HG02623 (cell line): Measurements from ENCODE around the gene TNP2.
A peak's percentile ranks its signal among the peaks of the same experiment; 100 is the strongest.

ENCODE experiments used
- ATAC-seq: cut with Tn5 transposase; IDR thresholded peaks from one replicate; pipeline ENCODE4 v1.9.1; 2021; ENCODE audit warnings: moderate library complexity; ENCODE audit not compliant: unreplicated experiment

The TNP2 gene

GRCh38 chr16:11240636-11241473 is 28.3 kb downstream of the TNP2 start:
- no peak for ATAC-seq

- no peak for ATAC-seq
Observed at GRCh38 chr16:11239644-11240632, 29.2 kb downstream of the TNP2 start.

GRCh38 chr16:11238272-11239202 is 30.6 kb downstream of the TNP2 start:
- ATAC-seq = no peak

- ATAC-seq = no peak
Observed at GRCh38 chr16:11236461-11237254, 32.5 kb downstream of the TNP2 start.

GRCh38 chr16:11235703-11235991 is 33.5 kb downstream of the TNP2 start:
- no peak for ATAC-seq

- no peak for ATAC-seq
Observed at GRCh38 chr16:11234884-11235702, 34.0 kb downstream of the TNP2 start.

DNA sequence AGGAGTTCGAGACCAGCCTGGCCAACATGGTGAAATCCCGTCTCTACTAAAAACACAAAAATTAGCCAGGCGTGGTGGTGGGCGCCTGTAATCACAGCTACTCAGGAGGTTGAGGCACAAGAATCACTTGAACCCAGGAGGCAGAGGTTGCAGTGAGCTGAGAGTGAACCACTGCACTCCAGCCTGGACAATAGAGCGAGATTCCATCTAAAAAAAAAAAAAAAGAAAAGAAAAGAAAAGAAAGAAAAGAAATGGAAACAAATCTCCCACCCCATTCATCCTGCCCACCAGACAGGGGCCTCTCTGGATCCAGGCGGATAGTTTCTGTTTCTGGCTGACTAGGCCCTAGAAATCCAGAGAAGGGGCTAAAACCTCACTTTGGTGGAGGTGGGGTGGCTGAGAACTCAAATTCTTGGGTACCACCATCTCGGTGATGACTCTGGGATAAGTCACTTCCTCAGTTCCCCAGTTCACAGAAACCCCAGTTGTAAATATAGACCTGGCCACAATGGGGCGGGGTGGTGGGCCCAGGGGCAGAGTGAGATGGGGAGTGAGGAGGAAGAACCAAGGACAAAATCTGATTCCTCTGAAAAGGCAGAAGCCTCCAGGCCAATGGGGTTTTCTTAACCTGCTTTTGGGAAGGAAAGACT is 35.3 kb downstream of the TNP2 start:
- ATAC-seq = no peak

- peak; percentile 53 for ATAC-seq
Observed at GRCh38 chr16:11232852-11233726, 36.0 kb downstream of the TNP2 start.

- no peak for ATAC-seq
Observed at GRCh38 chr16:11232302-11232851, 36.7 kb downstream of the TNP2 start.

GRCh38 chr16:11231367-11231970 is 37.7 kb downstream of the TNP2 start:
- ATAC-seq = no peak

GRCh38 chr16:11229906-11230305 is 39.2 kb downstream of the TNP2 start:
- no peak for ATAC-seq

GRCh38 chr16:11229432-11229831 is 39.7 kb downstream of the TNP2 start:
- no peak for ATAC-seq

GRCh38 chr16:11225677-11226549 is 43.2 kb downstream of the TNP2 start:
- ATAC-seq = no peak

GRCh38 chr16:11224894-11225676 is 44.0 kb downstream of the TNP2 start:
- peak; percentile 75 for ATAC-seq
